Measurements from ENCODE around the gene RASGRP3.

RASGRP3 gene

DNA sequence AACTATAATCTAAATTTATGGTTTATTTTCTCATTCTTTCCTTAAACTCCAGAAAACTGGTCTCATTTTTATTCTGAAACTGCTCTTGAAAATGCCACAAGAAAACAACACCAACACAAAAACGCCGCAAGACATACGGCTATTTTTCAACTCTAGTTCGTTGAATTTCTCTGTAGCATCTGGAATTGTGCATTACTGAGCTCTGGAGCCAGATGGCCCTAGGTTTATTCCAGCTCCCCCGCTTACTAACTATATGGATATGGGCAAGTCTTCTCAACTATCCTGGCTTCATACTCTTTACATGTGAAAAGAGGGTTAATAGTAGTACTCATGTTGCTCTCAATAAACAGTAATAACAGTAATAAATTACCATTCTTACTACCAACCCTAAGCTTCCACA lies 102.8 kb downstream of the RASGRP3 start:
- DNase-seq (ENCODE audit: low spot score) = no peak

DNA sequence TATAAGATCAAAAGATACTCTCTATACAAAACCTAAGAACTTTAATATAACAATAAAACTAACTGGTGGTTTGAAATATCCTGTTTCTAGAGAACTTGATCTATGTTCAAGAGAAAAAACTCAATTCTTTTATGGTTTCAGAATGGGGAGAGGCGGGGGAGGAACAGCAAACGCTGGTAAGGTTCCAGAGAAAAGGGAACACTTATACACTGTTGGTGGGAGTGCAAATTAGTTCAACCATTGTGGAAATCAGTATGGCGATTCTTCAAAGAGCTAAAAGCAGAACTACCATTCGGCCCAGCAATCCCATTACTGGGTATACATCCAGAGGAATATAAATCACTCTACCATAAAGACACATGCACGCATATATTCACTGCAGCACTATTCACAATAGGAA lies 105.4 kb downstream of the RASGRP3 start:
- DNase-seq (ENCODE audit: low spot score) = no peak

DNA sequence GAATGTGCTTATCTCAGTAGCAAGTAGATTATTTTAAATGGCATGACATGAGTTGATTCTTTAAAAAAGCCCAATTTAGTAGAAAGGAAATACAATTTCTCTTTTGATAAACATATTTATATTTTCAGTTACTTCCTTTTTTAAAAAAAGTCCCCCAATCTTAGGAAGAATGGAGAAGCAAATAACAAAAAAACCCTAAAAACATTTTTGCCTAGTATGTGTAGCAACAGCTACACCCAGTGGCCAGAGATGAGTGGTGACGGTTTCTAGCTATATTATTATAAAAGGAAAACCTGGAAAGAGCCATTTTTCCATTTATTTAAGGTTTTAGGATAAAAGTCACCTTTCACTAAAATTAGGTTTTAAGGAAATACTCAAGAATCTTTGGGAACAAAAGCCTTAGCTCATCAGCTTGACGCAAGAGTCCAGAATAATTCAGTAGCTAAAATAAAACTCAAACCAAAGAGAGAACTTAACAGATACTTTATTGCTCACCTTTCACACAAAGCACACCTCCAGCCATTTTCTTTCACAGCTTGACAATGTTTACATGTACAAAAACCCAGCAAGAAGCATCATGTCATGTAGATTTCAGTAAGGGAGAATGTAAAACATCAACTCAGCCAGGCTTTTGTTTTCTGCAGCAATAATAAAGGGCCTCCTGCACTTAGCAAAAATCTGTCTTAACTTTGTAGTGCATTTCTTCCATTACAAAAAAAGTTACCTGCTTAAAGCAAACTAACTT lies 106.9 kb downstream of the RASGRP3 start:
- DNase-seq (ENCODE audit: low spot score) = peak; percentile 42

DNA sequence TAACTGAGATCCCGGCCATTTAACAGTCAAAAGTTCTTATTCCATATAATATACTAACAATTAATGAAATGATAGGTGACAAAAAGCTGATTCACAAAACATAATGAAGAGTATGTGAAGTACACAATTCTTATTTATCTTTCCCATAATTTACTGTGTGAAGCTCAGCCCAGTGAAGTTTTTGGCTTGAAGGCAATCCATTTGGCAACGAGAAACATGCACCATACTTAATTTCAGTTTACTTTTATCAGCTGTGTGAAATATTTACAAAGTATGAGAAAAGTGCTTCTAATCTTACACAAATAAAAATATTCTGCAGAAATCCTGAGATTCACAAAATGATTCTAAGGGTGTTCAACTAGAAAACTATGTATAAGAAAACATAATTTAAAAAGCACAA lies 110.3 kb downstream of the RASGRP3 start:
- no peak for DNase-seq (ENCODE audit: low spot score)

DNA sequence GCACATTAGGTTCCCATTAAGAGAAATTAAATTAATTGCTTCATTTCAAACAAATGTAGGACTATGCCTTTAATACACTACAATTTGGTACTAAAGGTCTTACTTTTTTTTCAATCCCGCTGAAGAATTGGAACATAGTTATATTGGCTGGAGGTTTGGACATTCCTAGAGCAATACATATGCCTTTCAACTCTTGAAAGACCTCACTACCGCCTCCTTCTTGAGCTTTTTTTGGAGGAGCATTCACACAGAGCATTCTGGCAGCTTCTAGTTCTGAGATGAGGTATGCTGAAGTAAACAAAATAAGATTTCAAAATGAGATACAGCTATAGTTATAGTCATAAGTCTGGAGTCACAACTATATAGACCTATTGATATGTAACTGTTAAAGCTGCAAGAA lies 111.8 kb downstream of the RASGRP3 start:
- DNase-seq (ENCODE audit: low spot score) = no peak

DNA sequence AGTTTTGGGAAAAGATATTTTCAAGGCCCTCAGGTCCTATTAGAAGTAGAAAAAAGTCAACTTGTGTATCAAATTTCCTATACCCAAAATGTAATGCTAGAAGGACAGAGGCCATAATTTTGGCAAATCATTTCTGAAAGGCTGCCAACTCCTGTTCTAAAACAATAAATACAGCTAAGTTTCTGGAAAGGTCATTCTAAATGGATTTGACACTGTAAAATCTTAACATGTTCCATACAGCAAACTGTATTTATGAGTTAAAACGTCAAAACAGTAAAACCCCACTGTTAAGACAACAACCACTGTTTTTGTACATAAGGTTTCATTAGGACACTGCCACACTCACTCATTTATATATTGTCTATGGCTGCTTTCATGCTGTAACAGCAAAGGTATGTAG lies 113.0 kb downstream of the RASGRP3 start:
- DNase-seq (ENCODE audit: low spot score) = no peak

DNA sequence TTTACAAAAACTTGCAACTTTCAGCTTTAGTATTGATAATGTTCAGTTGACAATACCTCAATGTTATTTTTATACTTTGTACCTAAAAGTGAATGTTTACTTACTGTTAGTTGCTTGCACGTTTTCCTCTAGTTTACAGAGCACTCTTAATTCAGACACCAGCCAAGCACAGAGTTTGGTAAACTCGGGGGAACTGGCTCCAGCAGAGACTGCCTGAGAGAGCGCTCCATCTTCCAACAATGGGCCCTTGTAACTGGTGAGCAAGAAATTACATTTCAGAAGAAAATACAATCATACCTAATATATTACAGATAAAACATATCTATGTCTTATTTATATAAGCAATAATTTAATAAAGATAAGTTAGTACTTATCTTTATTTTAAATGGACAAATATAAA lies 118.9 kb downstream of the RASGRP3 start:
- DNase-seq (ENCODE audit: low spot score) = no peak

DNA sequence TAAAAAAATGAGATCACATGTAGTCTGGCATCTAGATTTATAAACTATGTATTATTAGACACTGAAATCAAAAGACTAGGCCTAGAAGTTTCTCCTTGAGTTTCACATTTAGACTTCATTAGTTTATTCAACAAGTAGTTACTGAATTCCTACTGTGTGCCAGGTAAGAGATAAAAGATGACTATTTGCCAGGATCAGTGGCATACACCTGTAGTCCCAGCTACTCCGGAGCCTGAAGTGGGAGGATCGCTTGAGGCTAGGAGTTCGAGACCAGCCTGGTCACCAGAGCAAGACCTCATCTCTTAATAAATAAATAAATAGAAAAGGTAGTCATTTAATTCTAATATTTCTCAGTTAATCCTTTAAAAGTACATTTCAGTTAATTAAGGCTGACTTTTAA lies 120.6 kb downstream of the RASGRP3 start:
- no peak for DNase-seq (ENCODE audit: low spot score)

DNA sequence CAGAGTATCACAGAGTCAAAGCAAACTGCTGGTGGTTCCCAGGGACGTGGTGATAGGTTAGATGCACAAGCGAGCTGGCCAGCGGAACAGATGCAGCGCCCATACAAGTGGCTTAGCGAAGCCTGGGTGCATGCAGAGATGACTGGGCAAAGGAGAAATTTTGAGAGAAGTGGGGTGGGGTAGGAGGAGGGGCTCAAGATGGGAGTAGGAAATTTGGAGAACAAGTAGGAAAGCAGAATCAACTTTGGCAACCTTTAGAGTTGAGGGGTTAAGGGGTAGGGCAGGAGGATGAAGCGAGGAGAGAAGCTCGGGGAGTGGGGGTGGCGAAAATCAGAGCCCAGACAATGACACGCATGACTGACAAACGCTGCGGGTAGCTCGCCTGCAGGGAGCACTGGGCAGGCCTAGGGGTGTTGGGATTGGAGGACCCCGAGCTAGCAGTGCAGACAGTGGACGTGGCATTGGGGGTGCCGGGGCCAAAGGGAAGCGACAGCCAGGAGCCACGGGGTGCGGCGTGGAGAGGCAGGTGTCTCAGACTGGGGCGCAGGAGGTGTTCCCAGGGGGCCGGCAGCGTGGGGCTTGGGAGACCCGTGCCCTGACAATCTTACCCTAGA lies 122.2 kb downstream of the RASGRP3 start:
- DNase-seq (ENCODE audit: low spot score) = peak; percentile 25

DNA sequence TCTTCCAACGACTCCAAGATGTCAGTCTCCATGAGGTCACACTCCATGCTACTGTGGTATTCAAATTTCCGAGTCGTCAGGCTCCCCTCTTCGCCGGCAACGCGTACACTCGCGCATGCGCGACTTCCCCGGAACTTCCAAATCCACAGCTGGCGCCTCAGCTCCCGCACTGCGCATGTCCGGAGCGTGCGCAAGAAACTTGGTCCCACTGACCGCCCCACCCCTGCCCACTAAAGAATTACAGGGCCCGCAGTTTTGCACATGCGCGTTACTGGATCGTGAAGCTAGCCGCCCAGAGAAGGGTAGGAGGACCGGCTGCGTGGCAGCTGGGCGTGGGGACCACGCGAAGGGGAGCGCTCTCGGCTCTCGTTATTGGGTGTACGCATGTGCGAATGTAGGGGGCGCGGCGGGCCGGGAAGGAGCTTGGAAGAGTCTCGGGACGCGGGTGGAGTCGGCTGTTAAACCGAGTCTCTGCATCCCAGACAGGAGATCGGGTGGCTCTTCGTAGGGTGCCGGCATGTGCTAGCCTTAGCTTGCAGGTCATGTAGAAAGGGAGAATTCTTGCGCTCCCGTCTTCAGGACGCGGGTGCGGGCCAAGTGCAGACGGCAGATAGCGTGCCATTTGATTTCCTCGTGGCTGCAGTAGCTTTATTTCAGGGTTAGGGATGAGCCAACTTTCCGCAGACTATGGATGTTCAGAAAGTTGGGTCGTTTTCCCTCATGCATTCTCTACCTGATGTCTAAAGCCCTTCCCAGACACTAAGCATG lies 122.9 kb downstream of the RASGRP3 start, which contains the start of gene FAM98A:
Gene FAM98A, minus strand, starts transcription at position 125 of the 768 bp plus-strand sequence. Its CDS starts 78 bp downstream, at position 47.
- peak; percentile 97 for DNase-seq (ENCODE audit: low spot score)

DNA sequence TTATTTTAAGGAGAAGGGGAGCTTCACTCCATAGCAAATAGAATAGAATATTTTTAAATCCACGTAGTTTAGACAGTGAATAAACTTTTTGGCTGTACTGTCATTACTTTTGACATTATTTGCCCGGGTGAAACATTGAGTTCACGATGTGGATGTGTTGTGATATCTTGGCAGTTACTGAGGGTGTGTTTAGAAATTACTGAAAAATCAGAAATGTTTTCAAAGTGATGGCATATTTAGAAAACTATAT lies 123.4 kb downstream of the RASGRP3 start:
- DNase-seq (ENCODE audit: low spot score) = no peak

DNA sequence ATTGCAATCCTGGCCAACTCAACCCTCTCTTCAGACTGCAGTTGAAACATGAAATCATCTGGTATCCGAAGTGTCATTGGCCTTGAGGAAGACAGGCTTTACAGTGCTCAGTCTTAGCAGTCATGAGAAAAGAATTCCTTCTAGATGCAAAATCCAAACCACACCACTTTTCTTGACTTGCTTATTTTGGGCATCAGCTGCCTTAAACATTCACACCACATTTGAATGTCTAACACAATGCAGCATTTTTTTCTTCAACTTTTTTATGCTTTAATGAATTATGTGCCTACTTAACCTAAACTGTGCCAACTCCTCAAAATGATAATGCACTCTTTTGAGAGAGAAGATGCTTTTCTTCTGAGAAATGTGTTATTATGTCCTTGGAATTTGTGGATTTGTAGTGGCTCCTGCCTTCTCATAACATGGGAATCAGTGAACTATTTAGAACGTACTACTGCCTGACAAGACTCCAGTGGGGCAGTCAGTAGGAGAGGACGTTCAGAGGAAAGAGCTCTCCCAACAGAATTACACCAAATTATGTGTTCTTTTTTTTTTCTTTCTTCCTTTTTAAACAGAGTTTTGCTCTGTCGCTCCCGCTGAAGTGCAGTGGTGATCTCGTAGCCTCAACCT lies 125.9 kb downstream of the RASGRP3 start:
- no peak for DNase-seq (ENCODE audit: low spot score)

DNA sequence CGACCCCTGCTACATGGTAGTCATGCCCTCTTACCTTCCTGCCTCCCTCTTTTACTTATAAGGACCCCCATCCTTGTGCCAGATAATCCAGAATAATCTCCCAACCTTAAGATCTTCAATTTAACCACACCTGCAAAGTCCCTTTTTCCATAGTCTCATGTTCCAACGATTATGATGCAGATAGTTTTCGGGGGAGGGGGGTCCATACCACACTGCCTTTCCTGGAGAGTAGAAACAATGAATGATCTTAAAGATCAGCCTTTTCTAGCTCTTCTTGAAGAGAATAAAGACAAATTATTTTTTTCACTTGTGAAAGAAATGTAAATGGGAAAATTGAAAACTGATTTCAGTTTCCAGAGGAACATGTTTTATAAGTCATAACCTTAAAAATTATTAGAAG lies 127.0 kb downstream of the RASGRP3 start:
- DNase-seq (ENCODE audit: low spot score) = no peak

DNA sequence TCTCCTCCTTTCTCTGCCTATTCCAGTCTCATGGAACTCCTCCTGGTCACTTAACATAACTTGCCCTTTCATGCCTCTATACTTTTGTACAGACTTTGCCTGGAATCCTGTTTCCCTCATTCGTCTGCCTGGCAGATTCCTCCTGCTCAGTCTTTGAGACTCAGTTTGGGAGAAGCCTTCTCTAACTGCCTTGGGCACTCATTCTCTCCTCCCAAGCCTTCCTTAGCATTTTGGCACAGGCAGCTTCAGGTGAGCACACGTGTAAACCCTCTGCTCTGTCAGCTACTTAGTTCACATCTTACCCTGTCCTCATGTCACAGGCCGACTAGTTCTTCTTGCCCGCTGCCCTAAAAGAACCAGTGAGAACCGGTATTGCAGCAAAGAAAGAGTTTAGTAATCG lies 128.6 kb downstream of the RASGRP3 start:
- no peak for DNase-seq (ENCODE audit: low spot score)

DNA sequence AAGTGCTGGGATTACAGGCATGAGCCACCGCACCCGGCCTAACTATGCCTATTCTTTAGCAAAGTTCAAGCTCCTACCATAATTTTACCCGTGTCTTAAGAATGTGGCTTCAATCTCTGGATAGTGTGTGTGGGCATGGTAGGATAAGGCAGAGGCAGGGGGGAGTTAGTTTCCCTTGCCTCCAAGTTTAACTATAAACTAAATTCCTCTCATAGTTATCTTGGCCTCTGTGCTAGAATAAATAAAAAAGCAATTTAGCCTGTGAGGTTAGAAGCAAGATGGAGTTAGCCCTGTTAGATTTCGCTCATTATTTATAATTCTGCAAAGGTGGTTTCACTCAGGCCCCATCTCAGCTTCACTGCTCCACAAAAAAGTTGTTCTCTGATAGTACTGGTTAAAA lies 129.7 kb downstream of the RASGRP3 start:
- no peak for DNase-seq (ENCODE audit: low spot score)

DNA sequence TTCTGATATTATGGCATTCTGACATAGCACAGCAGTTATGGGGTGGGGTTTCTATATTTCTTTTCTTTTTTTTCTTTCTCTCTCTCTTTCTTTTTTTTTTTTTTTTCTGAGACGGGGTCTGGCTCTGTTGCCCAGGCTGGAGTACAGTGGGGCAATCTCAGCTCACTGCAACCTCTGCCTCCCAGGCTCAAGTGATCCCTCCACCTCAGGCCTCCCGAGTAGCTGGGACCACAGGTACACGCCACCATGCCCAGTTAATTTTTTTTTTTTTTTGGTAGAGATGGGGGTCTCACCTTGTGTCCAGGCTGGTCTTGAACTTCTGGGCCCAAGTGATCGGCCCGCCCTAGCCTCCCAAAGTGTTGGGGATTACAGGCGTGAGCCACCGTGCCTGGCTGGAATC lies 130.2 kb downstream of the RASGRP3 start:
- DNase-seq (ENCODE audit: low spot score) = no peak

DNA sequence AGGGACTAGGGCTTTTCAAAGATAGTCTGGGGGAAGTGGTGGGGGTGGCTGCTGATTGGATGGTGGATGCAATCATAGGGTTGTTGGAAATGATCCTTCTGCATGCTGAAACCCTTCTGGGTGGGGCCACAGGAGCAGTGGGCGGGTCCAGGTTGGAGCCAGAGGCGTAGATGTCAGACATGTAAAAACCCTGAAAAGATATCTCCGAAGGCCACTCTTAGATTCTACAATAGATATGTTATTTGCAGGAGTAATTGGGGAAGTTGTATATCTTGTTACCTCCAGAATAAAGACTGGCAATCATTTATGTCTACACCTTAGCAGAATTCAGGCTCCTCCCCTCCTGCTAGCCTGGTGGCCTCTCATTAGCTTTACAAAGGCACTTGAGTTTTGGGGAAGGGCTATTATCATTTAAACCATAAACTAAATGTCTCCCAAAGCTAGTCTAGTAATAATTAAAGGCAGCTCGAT lies 130.8 kb downstream of the RASGRP3 start:
- no peak for DNase-seq (ENCODE audit: low spot score)

DNA sequence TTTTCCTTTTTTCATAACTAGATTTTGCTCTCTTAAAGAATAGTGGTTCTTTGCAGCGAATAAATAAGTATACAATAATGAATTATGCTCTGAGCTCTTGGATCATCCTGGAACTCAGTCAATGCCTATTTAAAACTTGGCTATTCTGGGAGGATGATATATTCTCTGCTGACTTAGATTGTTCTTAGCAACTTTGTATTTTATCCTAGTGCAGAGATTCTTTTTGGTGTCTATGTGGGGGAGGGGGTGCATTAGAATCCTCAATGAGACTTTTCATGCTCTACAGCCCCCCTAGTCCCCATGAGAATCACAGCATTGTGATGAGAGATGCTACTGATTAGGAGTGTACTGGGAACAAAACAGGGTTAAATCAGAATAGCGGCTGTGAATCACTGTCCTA lies 131.5 kb downstream of the RASGRP3 start:
- DNase-seq (ENCODE audit: low spot score) = no peak

DNA sequence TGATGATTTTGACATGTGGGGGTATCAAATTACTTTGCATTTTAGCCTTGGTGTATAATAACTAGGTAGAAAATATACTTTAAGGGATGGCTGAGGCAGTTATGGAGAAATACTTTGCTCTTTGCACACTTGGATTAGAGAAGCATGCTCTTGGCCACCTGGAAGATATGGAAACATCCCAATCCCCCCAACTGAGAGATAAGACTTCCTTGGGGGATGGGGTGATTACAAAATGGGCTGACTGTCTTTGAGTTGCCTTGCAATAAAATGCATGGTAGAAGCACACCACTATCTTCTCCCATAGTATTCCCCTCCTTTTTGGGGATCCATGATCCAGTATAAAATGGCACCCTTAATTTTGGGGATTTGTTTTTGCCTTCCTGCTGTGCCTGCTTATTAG lies 137.7 kb downstream of the RASGRP3 start:
- DNase-seq (ENCODE audit: low spot score) = no peak

Data from hematopoietic multipotent progenitor cell treated with erythropoietin and hydrocortisone succinate and interleukin-3 and kit ligand, for 15 days (in vitro differentiated cells).